Panc1 (cell line): ENCODE results near the gene DENND6B. TPM values are rescaled to one million over a fixed set of nuclear protein-coding genes. Genes with fewer than 3 reads are reported as not detected.

Experiments
- ATAC-seq: fragments of 200-7000 bp; cut with Tn5 transposase; 2 replicates; pipeline ENCODE4 v1.9.1; 2020; ENCODE audit warnings: mild to moderate bottlenecking, moderate library complexity
- BruUV-seq: library from RNA; stranded (reverse); fragments of 400-500 nt; replicated peaks from 2 replicates; lab custom pipeline; 2021; lab: Mats Ljungman, UMichigan
- CTCF ChIA-PET: fragments of 300-600 bp; sonication (Branson Sonifier 250); formaldehyde crosslinking; loops from one replicate; lab custom pipeline; 2022; ENCODE audit warnings: antibody characterized with exemption; lab: Charles Lee
- POLR2A ChIA-PET: fragments of 300-600 bp; sonication (Branson Sonifier 250); formaldehyde crosslinking; loops from one replicate; lab custom pipeline; 2022; ENCODE audit warnings: antibody characterized with exemption; lab: Charles Lee
- DNase-seq: peaks from one replicate; pipeline ENCODE4 v3.0.0-alpha.2; 2010; ENCODE audit warnings: low read depth, low spot score
- H3K27ac ChIP-seq: 2 replicates; pipeline ENCODE4 v1.5.1; 2011; ENCODE audit warnings: mild to moderate bottlenecking, low read length, inconsistent platforms
- H3K27me3 ChIP-seq: fragments of 200-500 bp; sonication (Bioruptor generic); 2 replicates; pipeline ENCODE4 v1.6.0; 2014; ENCODE audit warnings: low read length, inconsistent platforms; ENCODE audit not compliant: control insufficient read depth, insufficient read depth
- H3K36me3 ChIP-seq: fragments of 200-500 bp; sonication (Bioruptor generic); 2 replicates; pipeline ENCODE4 v1.5.1; 2014; ENCODE audit warnings: inconsistent platforms, mild to moderate bottlenecking, low read length, moderate library complexity; ENCODE audit not compliant: control insufficient read depth, insufficient read depth
- H3K4me1 ChIP-seq: 2 replicates; pipeline ENCODE4 v1.5.1; 2011; ENCODE audit warnings: inconsistent platforms, mild to moderate bottlenecking, low read length, moderate library complexity; ENCODE audit not compliant: control insufficient read depth, insufficient read depth
- H3K4me3 ChIP-seq, 2 experiments: 2 replicates each; pipeline ENCODE4 v1.5.1; 2011 to 2012; ENCODE audit warnings: low read depth in 2 of 2, low read length in 2 of 2, mild to moderate bottlenecking in 2 of 2, inconsistent platforms in 1 of 2, moderate library complexity in 1 of 2
- H3K9me3 ChIP-seq: fragments of 200-500 bp; sonication (Bioruptor generic); 2 replicates; pipeline ENCODE4 v1.5.1; 2014; ENCODE audit warnings: low read depth, mild to moderate bottlenecking, inconsistent platforms, low read length, moderate library complexity; ENCODE audit not compliant: control insufficient read depth, insufficient read depth
- POLR2AphosphoS5 ChIP-seq: IDR thresholded peaks from 2 replicates; pipeline ENCODE4 v1.6.1; 2012; ENCODE audit warnings: mild to moderate bottlenecking, low read depth, low read length, moderate library complexity
- SIN3A ChIP-seq: IDR thresholded peaks from 2 replicates; pipeline ENCODE4 v1.6.1; 2012; ENCODE audit warnings: low read depth, mild to moderate bottlenecking, low read length, moderate library complexity, borderline replicate concordance; ENCODE audit not compliant: insufficient read depth
- TCF7L2 ChIP-seq: IDR thresholded peaks from 2 replicates; pipeline ENCODE4 v1.6.1; 2011; ENCODE audit warnings: mild to moderate bottlenecking, low read depth, low read length, inconsistent platforms
- in situ Hi-C: cut with HindIII; loops from 2 replicates; pipeline ENCODE4 v1.10.0; 2016; ENCODE audit warnings: low sequenced_read_pairs, low pct_unique_long_range_greater_than_20kb
- intact Hi-C: fragments of 100-400 bp; cut with micrococcal nuclease; formaldehyde crosslinking; loops from one replicate; pipeline ENCODE4 v1.10.0; 2022; ENCODE audit not compliant: unreplicated experiment
- total RNA-seq: library from RNA; stranded (reverse); gene quantifications from one replicate; pipeline ENCODE4 v1.2.1, GENCODE V29; 2021; ENCODE audit not compliant: unreplicated experiment
- TF ChIP-seq, protein P1 (sequence below), 2 experiments: IDR thresholded peaks; 2 replicates each; pipeline ENCODE4 v1.6.1; 2011 to 2012; ENCODE audit warnings: low read depth in 2 of 2, control low read depth in 1 of 2, low read length in 1 of 2, mild to moderate bottlenecking in 1 of 2, moderate library complexity in 1 of 2; ENCODE audit not compliant: insufficient read depth in 1 of 2
- TF ChIP-seq, protein P2 (sequence below): fragments of 450-650 bp; IDR thresholded peaks from 2 replicates; pipeline ENCODE4 v1.5.1; 2017; ENCODE audit warnings: mild to moderate bottlenecking

The DENND6B gene
- total RNA-seq, 1 experiment from 2014 or later = 5.8 TPM

DNA sequence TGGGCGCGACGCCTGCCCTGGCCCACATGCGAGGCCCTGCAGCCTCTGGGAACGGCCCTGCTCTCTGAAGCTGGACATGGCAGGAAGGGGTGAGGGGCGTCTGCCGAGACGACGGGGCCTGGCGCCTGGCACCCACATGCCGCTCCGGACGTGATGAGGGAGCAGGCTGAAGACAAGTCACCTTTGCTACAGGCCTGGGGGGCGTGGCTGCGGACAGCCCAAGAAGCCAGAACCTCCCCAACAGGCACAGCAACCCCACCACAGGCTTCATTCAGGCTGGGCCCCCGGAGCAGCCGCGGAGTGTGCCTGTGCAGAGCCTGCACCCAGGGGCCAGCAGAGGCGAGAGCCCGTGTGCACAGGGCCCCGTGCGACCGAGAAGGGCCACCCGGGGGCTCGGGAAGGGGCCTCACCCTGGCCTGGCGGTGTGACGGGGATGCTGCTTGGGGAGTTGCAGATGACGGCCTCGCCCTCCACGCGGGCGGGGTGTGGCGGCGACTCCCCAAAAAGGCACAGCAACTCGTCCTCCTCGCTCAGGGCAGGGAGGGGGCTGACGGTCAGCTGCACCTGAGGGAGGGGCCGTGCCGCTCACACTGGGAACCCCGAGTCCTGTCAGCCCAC, 40.0 kb downstream of the DENND6B start:
- no peaks in the 10 kb centered on the region for H3K27me3 ChIP-seq
- H3K4me1 ChIP-seq = peaks cover 4% of the 10 kb centered on the region; the same call in 1 of the 2 replicates
- TF ChIP-seq TCF7L2 (no peak), POLR2AphosphoS5 (no peak), SIN3A (no peak)
- TF ChIP-seq, protein P1, sequence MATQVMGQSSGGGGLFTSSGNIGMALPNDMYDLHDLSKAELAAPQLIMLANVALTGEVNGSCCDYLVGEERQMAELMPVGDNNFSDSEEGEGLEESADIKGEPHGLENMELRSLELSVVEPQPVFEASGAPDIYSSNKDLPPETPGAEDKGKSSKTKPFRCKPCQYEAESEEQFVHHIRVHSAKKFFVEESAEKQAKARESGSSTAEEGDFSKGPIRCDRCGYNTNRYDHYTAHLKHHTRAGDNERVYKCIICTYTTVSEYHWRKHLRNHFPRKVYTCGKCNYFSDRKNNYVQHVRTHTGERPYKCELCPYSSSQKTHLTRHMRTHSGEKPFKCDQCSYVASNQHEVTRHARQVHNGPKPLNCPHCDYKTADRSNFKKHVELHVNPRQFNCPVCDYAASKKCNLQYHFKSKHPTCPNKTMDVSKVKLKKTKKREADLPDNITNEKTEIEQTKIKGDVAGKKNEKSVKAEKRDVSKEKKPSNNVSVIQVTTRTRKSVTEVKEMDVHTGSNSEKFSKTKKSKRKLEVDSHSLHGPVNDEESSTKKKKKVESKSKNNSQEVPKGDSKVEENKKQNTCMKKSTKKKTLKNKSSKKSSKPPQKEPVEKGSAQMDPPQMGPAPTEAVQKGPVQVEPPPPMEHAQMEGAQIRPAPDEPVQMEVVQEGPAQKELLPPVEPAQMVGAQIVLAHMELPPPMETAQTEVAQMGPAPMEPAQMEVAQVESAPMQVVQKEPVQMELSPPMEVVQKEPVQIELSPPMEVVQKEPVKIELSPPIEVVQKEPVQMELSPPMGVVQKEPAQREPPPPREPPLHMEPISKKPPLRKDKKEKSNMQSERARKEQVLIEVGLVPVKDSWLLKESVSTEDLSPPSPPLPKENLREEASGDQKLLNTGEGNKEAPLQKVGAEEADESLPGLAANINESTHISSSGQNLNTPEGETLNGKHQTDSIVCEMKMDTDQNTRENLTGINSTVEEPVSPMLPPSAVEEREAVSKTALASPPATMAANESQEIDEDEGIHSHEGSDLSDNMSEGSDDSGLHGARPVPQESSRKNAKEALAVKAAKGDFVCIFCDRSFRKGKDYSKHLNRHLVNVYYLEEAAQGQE (IDR thresholded peaks at IDR 0.05; ENCODE audit: insufficient read depth in 1 of 2, low read depth in 2 of 2, low read length in 1 of 2) = no peak
- TF ChIP-seq, protein P2, sequence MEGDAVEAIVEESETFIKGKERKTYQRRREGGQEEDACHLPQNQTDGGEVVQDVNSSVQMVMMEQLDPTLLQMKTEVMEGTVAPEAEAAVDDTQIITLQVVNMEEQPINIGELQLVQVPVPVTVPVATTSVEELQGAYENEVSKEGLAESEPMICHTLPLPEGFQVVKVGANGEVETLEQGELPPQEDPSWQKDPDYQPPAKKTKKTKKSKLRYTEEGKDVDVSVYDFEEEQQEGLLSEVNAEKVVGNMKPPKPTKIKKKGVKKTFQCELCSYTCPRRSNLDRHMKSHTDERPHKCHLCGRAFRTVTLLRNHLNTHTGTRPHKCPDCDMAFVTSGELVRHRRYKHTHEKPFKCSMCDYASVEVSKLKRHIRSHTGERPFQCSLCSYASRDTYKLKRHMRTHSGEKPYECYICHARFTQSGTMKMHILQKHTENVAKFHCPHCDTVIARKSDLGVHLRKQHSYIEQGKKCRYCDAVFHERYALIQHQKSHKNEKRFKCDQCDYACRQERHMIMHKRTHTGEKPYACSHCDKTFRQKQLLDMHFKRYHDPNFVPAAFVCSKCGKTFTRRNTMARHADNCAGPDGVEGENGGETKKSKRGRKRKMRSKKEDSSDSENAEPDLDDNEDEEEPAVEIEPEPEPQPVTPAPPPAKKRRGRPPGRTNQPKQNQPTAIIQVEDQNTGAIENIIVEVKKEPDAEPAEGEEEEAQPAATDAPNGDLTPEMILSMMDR = no peak
- in situ Hi-C loops = no loop called here
- DNase-seq (no peak), ATAC-seq (no peak)
- CTCF ChIA-PET = no interaction called here
- H3K36me3 ChIP-seq = no peaks in the 10 kb centered on the region; the same call in 1 of the 2 replicates
- no TSS peak for BruUV-seq
- no peak overlapping the region for H3K27ac ChIP-seq
- intact Hi-C loops = no loop called here
- no peak overlapping the region for H3K4me3 ChIP-seq
- POLR2A ChIA-PET = no interaction called here
- no peaks in the 10 kb centered on the region for H3K9me3 ChIP-seq

DNA sequence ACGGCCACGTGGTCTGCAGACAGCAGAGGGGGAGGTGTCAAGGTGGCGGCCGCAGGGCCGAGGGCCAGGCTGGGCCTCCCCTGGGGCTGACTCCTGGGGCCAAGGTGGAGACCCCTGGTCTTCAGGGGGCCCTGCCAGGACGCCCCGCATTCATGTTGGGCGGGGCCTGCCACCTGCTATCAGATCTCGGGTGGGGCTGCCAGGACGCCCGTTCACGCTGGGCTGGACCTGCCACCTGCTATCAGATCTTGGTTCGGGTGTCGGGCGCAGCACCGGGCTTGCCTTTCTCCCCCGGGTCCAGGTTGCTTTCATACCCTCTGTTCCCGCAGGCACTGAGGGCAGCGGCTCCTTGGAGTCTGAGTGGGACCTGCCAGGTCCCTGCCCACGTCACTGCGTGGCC, 40.5 kb downstream of the DENND6B start:
- H3K27ac ChIP-seq = no peak overlapping the region
- peaks cover 4% of the 10 kb centered on the region; the same call in 1 of the 2 replicates for H3K4me1 ChIP-seq
- H3K4me3 ChIP-seq = no peak overlapping the region
- no peaks in the 10 kb centered on the region for H3K27me3 ChIP-seq
- DNase-seq (no peak), ATAC-seq (no peak)
- no peaks in the 10 kb centered on the region; the same call in 1 of the 2 replicates for H3K36me3 ChIP-seq
- intact Hi-C loops (no loop called here), in situ Hi-C loops (no loop called here)
- no TSS peak for BruUV-seq
- POLR2A ChIA-PET = no interaction called here
- H3K9me3 ChIP-seq = no peaks in the 10 kb centered on the region
- TF ChIP-seq SIN3A = no peak
- TF ChIP-seq TCF7L2 = no peak
- TF ChIP-seq POLR2AphosphoS5 = no peak
- TF ChIP-seq, protein P1 (IDR thresholded peaks at IDR 0.05; ENCODE audit: insufficient read depth in 1 of 2, low read depth in 2 of 2, low read length in 1 of 2) = no peak
- TF ChIP-seq, protein P2 = no peak
- CTCF ChIA-PET = no interaction called here
